Measurements from ENCODE around the gene KCNG2. TPM values are rescaled to one million over a fixed set of nuclear protein-coding genes. Genes with fewer than 3 reads are reported as not detected.
A peak's percentile ranks its signal among the peaks of the same experiment; 100 is the strongest.

The KCNG2 gene
- total and polyA plus RNA-seq, 2 of the 8 experiments (the other 6 are each of a cell fraction or from before 2014, with no cell fraction given), result 0.19 to 0.74 TPM

DNA sequence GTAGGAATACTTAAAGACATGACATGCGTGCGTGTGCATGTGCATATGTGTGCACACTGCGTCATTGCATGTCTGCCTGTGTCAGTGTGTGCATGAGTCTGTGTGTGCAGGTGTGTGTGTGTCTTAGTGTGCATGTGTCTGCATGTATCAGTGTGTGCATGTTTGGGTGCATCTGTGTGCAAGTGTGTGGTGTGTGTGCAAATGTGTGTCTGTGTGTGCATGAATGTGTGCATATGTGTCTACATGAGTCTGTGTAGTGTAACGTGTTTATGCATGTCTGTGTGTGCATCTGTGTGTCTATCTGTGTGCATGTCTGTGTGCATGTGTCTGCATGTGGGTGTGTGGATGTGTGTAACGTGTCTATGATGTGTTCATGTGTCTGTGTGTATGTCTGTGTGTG, 30.5 kb downstream of the KCNG2 start:
- H2BK20ac ChIP-seq (ENCODE audit: low read length), result no peak overlapping the region
- 92% methylated on average over 5 of the region's 5 CpGs; no CpG with 5 or more reads in 1 of the 2 experiments for WGBS, 2 experiments (ENCODE audit: extremely low coverage in 1 of 2, insufficient coverage in 1 of 2, insufficient read length in 1 of 2, insufficient replicate concordance in 2 of 2, low coverage in 1 of 2, low lambda C conversion rate in 2 of 2, missing lambda C conversion rate in 1 of 2)

More for the DNA sequence above, 30.5 kb downstream of the KCNG2 start:
- H4K8ac ChIP-seq (ENCODE audit: extremely low read depth, insufficient read depth, low read length), result no peak overlapping the region
- no peaks in the 10 kb centered on the region for H3K27me3 ChIP-seq (replicated peaks in 1 of 4; ENCODE audit: control insufficient read depth in 3 of 4, extremely low read depth in 1 of 4, insufficient read depth in 3 of 4, low read length in 3 of 4)
- DNase-seq (ENCODE audit: low read depth in 1 of 2, low spot score in 2 of 2) (peak in 1 of 2 experiments; percentile 30), FAIRE-seq (no peak)
- peaks cover 0 to 3% of the 10 kb centered on the region in 2 experiments; a peak in 1 of 4 replicates for H3K9me3 ChIP-seq (ENCODE audit: insufficient read depth in 2 of 2, low read depth in 1 of 2, low read length in 1 of 2)
- no peak overlapping the region for H3K14ac ChIP-seq (ENCODE audit: insufficient read length)
- no peak overlapping the region for H3K4me3 ChIP-seq (ENCODE audit: extremely low read depth in 1 of 4, insufficient read depth in 2 of 4, low read depth in 3 of 4, low read length in 4 of 4)
- H2BK15ac ChIP-seq (ENCODE audit: low read length), result no peak overlapping the region
- H4K5ac ChIP-seq (ENCODE audit: insufficient read length, low read depth, low read length), result no peak overlapping the region
- TF ChIP-seq JUND (IDR thresholded peaks at IDR 0.05; ENCODE audit: low read length) (no peak), SAP30 (IDR thresholded peaks at IDR 0.05; ENCODE audit: insufficient read depth, insufficient replicate concordance, low read length) (no peak), CREB1 (IDR thresholded peaks at IDR 0.05) (no peak), SRF (IDR thresholded peaks at IDR 0.05; ENCODE audit: low read depth, low read length) (no peak), ASH2L (IDR thresholded peaks at IDR 0.05; ENCODE audit: low read length) (no peak), TEAD4 (IDR thresholded peaks at IDR 0.05; ENCODE audit: low read depth, low read length) (no peak), SP1 (IDR thresholded peaks at IDR 0.05; ENCODE audit: low read depth, low read length) (no peak), SUZ12 (IDR thresholded peaks at IDR 0.05; ENCODE audit: low read length) (no peak), PHF8 (conservative IDR thresholded peaks at IDR 0.05; ENCODE audit: low read depth, low read length) (no peak), KDM1A (IDR thresholded peaks at IDR 0.05; ENCODE audit: borderline replicate concordance, low read length) (no peak)
- TF ChIP-seq, protein P1, sequence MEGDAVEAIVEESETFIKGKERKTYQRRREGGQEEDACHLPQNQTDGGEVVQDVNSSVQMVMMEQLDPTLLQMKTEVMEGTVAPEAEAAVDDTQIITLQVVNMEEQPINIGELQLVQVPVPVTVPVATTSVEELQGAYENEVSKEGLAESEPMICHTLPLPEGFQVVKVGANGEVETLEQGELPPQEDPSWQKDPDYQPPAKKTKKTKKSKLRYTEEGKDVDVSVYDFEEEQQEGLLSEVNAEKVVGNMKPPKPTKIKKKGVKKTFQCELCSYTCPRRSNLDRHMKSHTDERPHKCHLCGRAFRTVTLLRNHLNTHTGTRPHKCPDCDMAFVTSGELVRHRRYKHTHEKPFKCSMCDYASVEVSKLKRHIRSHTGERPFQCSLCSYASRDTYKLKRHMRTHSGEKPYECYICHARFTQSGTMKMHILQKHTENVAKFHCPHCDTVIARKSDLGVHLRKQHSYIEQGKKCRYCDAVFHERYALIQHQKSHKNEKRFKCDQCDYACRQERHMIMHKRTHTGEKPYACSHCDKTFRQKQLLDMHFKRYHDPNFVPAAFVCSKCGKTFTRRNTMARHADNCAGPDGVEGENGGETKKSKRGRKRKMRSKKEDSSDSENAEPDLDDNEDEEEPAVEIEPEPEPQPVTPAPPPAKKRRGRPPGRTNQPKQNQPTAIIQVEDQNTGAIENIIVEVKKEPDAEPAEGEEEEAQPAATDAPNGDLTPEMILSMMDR (IDR thresholded peaks at IDR 0.05; ENCODE audit: control extremely low read depth in 1 of 3, insufficient read depth in 1 of 3, low read depth in 1 of 3, low read length in 3 of 3), result no peak
- H2AK5ac ChIP-seq (ENCODE audit: low read depth, low read length), result no peak overlapping the region
- H3K9ac ChIP-seq (replicated peaks in 1 of 4; ENCODE audit: extremely low read depth in 1 of 4, low read depth in 3 of 4, low read length in 3 of 4), result no peak overlapping the region; a peak in 1 of 7 replicates
- H4K91ac ChIP-seq (replicated peaks; ENCODE audit: insufficient read length, low read length), result no peak overlapping the region
- no peak overlapping the region for H3K4me2 ChIP-seq (ENCODE audit: insufficient read depth in 1 of 2, low read depth in 2 of 2, low read length in 2 of 2)
- H3K23me2 ChIP-seq (ENCODE audit: low read depth, low read length), result peaks cover 2% of the 10 kb centered on the region; the same call in 1 of the 2 replicates
- H3K79me1 ChIP-seq (ENCODE audit: low read depth, low read length), result 0 out of 2 replicates have a peak, but pooled peaks cover 3% of the 10 kb centered on the region
- H2BK120ac ChIP-seq (replicated peaks; ENCODE audit: low read depth, low read length), result no peak overlapping the region
- H3K56ac ChIP-seq (replicated peaks; ENCODE audit: insufficient read length, low read depth, low read length), result no peak overlapping the region
- no peak overlapping the region for H3K4ac ChIP-seq (replicated peaks; ENCODE audit: insufficient read length, low read depth, low read length)
- H3K27ac ChIP-seq (ENCODE audit: low read depth, low read length), result no peak overlapping the region
- no peak overlapping the region for H3K23ac ChIP-seq (ENCODE audit: insufficient read length)
- no peak overlapping the region for H3K18ac ChIP-seq (ENCODE audit: extremely low read depth, low read length)
- H3K36me3 ChIP-seq (ENCODE audit: control insufficient read depth in 2 of 4, insufficient read depth in 4 of 4, low read length in 3 of 4), result no peaks in the 10 kb centered on the region; a peak in 1 of 8 replicates
- CTCF ChIA-PET (ENCODE audit: partially characterized antibody), result no interaction called here
- H2BK12ac ChIP-seq (ENCODE audit: low read depth, low read length), result no peak overlapping the region; the same call in 1 of the 2 replicates
- H3K4me1 ChIP-seq (replicated peaks in 1 of 4; ENCODE audit: control insufficient read depth in 3 of 4, insufficient read depth in 4 of 4, low read length in 3 of 4), result no peaks in the 10 kb centered on the region
- H2AFZ ChIP-seq (ENCODE audit: low read length), result no peak overlapping the region
- peaks cover 0 to 4% of the 10 kb centered on the region in 2 experiments for H4K20me1 ChIP-seq (replicated peaks in 1 of 2; ENCODE audit: control insufficient read depth in 1 of 2, insufficient read depth in 2 of 2, low read length in 2 of 2)
- no peaks in the 10 kb centered on the region for H3K79me2 ChIP-seq (ENCODE audit: control insufficient read depth in 1 of 2, insufficient read depth in 2 of 2, low read length in 2 of 2)
- H2BK5ac ChIP-seq (ENCODE audit: low read depth, low read length), result no peak overlapping the region
- POLR2A ChIA-PET (ENCODE audit: partially characterized antibody), result no interaction called here

Measured in H1 (cell line).